Fibroblast of villous mesenchyme (primary cell): ENCODE results near the gene SLC6A13. TPM values are rescaled to one million over a fixed set of nuclear protein-coding genes. Genes with fewer than 3 reads are reported as not detected.
A peak's percentile ranks its signal among the peaks of the same experiment; 100 is the strongest.

ENCODE experiments used
- DNase-seq: peaks from one replicate; pipeline ENCODE4 v3.0.0-alpha.2; 2010; ENCODE audit warnings: low read depth
- H3K4me3 ChIP-seq: 2 replicates; pipeline ENCODE4 v1.5.1; 2011; ENCODE audit warnings: low read depth, mild to moderate bottlenecking, low read length
- total RNA-seq: library from RNA; depleted of rRNA; stranded (reverse); fragments of >200 nt; gene quantifications from 2 replicates; pipeline ENCODE4 v1.2.3, GENCODE V29; 2012
- TF ChIP-seq, protein P1 (sequence below): IDR thresholded peaks from 2 replicates; pipeline ENCODE4 v1.5.1; 2012; ENCODE audit warnings: low read depth, mild to moderate bottlenecking, low read length; ENCODE audit not compliant: insufficient read depth

Gene SLC6A13
- total RNA-seq, 1 donor = not detected

DNA sequence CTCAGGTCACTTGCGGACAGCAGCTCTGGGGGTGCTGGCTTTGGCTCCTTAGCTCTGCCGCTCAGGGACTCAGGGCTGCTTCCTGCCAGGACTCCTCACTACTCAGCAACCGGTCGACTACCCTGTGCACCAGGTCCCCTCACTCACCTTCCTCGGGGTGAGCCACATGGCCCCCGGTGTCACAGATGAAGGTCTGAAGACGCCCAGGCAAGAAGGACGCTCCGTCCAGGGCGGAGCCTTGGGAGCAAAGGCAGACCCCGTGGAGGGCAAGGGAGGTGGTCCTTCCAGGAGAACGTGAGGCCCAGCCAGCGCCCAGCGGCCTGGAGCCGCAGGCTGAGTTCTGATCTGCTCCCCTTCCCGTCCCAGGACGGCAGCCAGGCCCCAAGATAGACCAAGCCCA lies 80.7 kb downstream of the SLC6A13 start:
- no peak overlapping the region for H3K4me3 ChIP-seq
- TF ChIP-seq, protein P1, sequence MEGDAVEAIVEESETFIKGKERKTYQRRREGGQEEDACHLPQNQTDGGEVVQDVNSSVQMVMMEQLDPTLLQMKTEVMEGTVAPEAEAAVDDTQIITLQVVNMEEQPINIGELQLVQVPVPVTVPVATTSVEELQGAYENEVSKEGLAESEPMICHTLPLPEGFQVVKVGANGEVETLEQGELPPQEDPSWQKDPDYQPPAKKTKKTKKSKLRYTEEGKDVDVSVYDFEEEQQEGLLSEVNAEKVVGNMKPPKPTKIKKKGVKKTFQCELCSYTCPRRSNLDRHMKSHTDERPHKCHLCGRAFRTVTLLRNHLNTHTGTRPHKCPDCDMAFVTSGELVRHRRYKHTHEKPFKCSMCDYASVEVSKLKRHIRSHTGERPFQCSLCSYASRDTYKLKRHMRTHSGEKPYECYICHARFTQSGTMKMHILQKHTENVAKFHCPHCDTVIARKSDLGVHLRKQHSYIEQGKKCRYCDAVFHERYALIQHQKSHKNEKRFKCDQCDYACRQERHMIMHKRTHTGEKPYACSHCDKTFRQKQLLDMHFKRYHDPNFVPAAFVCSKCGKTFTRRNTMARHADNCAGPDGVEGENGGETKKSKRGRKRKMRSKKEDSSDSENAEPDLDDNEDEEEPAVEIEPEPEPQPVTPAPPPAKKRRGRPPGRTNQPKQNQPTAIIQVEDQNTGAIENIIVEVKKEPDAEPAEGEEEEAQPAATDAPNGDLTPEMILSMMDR = no peak
- no peak for DNase-seq

DNA sequence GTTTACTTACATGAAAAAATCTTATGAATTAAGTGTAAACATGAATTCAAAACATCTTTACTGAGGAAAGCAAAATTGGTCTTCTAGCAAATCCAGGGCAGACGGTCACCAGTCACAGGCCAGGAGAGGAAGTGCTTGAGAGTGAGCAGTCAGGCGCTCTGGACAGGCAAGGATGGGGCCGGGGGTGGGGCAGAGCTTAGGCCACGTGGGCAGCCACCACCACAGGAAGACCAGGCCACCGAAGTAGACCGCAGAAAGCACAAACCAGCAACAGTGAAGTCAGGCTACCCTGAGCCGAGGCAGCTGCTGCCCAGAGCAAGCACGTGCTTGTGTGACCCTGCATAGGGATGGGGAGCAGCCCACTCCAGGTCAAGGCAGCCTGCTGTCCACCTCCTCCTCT lies 82.2 kb downstream of the SLC6A13 start:
- TF ChIP-seq, protein P1 = no peak
- peak; percentile 78 for DNase-seq
- no peak overlapping the region for H3K4me3 ChIP-seq

DNA sequence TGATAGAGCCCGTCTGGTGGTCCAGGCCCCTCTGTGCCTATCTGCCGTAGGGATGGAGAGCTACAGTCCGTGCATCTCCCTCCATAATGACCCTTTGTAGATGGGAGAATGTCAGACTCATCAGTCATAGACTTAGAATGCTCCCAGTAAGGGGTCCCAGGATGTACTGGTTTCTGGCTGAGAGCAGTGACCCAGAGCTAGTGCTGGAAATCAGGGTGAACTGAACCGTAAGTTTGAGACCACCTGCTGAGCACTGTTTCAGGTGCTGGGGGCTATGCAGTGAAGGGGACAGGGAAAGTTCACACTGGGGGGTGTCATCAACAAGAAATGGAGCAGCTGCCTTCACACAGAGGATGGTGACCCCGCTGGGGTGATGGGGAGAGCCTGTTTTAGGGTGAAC lies 82.8 kb downstream of the SLC6A13 start:
- no peak for DNase-seq
- TF ChIP-seq, protein P1 = no peak
- H3K4me3 ChIP-seq = no peak overlapping the region

DNA sequence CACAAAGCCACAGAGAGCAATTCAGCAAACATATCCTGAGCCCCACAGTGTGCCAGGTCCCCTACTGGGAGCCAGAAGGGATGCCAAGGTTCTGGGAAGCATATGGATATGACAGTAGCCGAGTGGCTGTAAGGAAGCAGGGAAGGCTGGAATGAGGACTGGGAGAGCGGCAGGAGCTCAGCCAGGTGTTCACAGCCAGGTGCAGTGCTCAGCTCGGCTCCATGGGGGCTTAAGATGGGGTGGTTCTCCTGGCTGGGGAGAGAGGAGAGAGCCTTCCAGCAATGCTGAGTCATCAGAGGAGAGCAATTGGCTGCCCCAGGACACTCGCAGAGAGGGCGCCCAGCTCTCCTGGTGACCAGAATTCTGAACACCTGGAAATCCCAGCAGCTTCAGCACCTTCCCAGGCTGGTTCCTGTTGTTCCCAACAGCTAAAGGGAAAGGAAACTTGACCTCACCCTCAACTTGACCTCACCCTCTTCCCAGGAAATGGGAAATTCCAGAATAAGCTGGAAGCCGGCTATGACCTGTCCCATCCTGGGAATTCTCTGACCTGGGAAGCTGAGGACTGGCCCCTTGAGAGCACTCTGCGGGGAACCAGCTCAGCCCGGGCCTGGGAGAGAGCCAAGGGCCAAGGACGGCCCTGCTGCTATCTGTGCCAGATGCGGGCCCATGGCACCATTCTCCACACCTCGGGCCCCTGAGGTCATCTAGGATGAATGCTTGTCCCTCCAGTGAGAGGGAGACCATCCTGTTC lies 83.3 kb downstream of the SLC6A13 start:
- DNase-seq = no peak
- TF ChIP-seq, protein P1 = no peak
- H3K4me3 ChIP-seq = no peak overlapping the region

DNA sequence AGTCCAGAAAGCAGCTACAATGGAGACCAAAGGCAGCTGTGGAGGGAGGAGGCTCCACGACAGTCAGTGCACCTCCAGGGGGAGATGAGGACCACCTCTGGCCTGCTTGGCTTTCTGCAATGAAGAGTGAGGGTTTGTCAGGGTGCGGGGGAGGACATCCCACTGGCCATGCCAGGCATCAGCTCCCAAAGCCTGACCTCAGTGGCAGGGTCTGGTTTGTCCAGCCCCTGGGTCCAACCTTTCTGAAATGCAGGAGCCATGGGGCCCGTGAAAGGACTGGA lies 83.9 kb downstream of the SLC6A13 start:
- TF ChIP-seq, protein P1 = no peak
- no peak for DNase-seq
- H3K4me3 ChIP-seq = no peak overlapping the region

DNA sequence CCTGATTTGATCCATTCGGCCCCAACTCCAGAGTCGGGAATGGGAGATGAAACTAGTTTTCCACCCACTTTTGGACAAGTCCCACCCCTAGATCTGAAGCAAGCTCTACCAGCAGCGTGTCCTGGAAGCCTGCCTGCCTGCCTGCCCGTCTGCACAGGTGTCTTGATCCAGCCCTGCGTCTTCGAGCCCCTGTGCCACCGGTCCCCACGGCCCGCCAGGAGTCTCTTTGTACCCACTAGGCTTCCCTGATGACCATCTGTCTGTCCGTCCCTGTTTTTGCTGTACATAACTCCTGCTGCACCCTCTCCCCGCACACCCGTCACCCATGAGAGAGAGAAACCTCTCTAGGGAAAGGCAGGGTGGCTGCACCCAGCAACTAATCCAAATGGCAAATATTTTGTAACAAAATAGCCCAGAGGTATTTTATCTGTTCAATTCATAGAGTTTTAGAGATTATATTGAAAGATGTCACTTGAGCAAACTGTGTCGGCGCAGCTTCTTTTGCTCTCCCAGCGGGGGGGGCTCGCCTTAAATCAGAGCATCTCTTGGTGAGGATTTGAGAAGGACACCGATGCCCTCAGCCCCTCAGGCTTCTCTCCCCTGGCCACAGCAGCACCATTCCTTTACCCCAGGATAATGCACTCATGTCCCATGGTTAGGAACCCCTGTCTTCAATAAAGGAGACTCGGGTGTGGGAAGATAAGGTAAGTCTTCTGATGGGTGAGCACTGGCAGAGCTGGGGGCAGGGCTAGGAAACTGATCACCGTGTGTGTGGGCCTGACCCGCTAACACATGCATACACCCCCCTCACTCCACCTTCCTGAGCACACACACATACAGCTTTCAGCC lies 84.4 kb downstream of the SLC6A13 start:
- TF ChIP-seq, protein P1 = no peak
- no peak for DNase-seq
- H3K4me3 ChIP-seq = no peak overlapping the region
